ENCODE results near the gene ZNF579. TPM values are rescaled to one million over a fixed set of nuclear protein-coding genes. Genes with fewer than 3 reads are reported as not detected.

Gene ZNF579
- total RNA-seq, 1 donor from 2014 or later, result 10.7 TPM

- intact Hi-C loops (cut with micrococcal nuclease), result loop anchor here (1.0 to 10.0 kb wide), 6 partner anchors 18 to 221 kb away; partner anchors contain the start of genes RPL28, TMEM238, U2AF2 and ZNF579
- H3K36me3 Mint-ChIP-seq (ENCODE audit: low read depth), result peaks cover 29% of the 10 kb centered on the region
- H3K9me3 Mint-ChIP-seq, result no peaks in the 10 kb centered on the region
- H3K27me3 Mint-ChIP-seq (ENCODE audit: low read depth), result no peaks in the 10 kb centered on the region
- peak within 1 kb of the TSS; percentile 95 for H3K4me3 Mint-ChIP-seq (ENCODE audit: low read depth)
- peaks cover 33% of the 10 kb centered on the region for H3K4me1 Mint-ChIP-seq (ENCODE audit: low read depth)
- DNase-seq (ENCODE audit: low spot score), result peak; percentile 63
- peak within 1 kb of the TSS; percentile 93 for H3K27ac Mint-ChIP-seq
These were observed 25.2 kb upstream of the ZNF579 start, which contains the start of gene ZNF865 for GRCh38 chr19:55605637-55606470. Gene ZNF865, plus strand, starts transcription at chr19:55605647. Its CDS starts 7,972 bp downstream, at chr19:55613619.

- peaks cover 34% of the 10 kb centered on the region for H3K4me1 Mint-ChIP-seq (ENCODE audit: low read depth)
- peak; percentile 99 for DNase-seq (ENCODE audit: low spot score)
- H3K4me3 Mint-ChIP-seq (ENCODE audit: low read depth), result peak overlapping the region; percentile 83
- intact Hi-C loops (cut with micrococcal nuclease), result loop anchor here (1.0 to 10.0 kb wide), 5 partner anchors 18 to 220 kb away; partner anchors contain the start of genes RPL28, TMEM238, U2AF2 and ZNF579
- no peaks in the 10 kb centered on the region for H3K27me3 Mint-ChIP-seq (ENCODE audit: low read depth)
- H3K36me3 Mint-ChIP-seq (ENCODE audit: low read depth), result peaks cover 29% of the 10 kb centered on the region
- peak overlapping the region; percentile 93 for H3K27ac Mint-ChIP-seq
- no peaks in the 10 kb centered on the region for H3K9me3 Mint-ChIP-seq
These were observed 24.6 kb upstream of the ZNF579 start for GRCh38 chr19:55605207-55605636.

GRCh38 chr19:55603581-55604292 lies 23.1 kb upstream of the ZNF579 start:
- intact Hi-C loops (cut with micrococcal nuclease), result loop anchor here (2.0 to 10.0 kb wide), 3 partner anchors 17 to 219 kb away; partner anchors contain the start of genes RPL28, TMEM238 and U2AF2
- Mint-ChIP-seq H3K27me3 (ENCODE audit: low read depth) (no peaks in the 10 kb centered on the region), H3K4me3 (ENCODE audit: low read depth) (peak overlapping the region; percentile 83), H3K4me1 (ENCODE audit: low read depth) (peaks cover 34% of the 10 kb centered on the region), H3K36me3 (ENCODE audit: low read depth) (peaks cover 25% of the 10 kb centered on the region), H3K27ac (no peak overlapping the region), H3K9me3 (no peaks in the 10 kb centered on the region)
- DNase-seq (ENCODE audit: low spot score), result no peak

- Mint-ChIP-seq H3K36me3 (ENCODE audit: low read depth) (peaks cover 25% of the 10 kb centered on the region), H3K9me3 (no peaks in the 10 kb centered on the region), H3K27me3 (ENCODE audit: low read depth) (no peaks in the 10 kb centered on the region), H3K27ac (no peak overlapping the region), H3K4me1 (ENCODE audit: low read depth) (peaks cover 37% of the 10 kb centered on the region), H3K4me3 (ENCODE audit: low read depth) (peak overlapping the region; percentile 27)
- intact Hi-C loops (cut with micrococcal nuclease), result loop anchor here (10.0 kb wide), 1 partner anchor 218 kb away; the partner anchor contains the start of genes RPL28 and TMEM238
- no peak for DNase-seq (ENCODE audit: low spot score)
These were observed 22.5 kb upstream of the ZNF579 start for GRCh38 chr19:55603115-55603514.

GRCh38 chr19:55602104-55603001 lies 21.7 kb upstream of the ZNF579 start:
- H3K4me1 Mint-ChIP-seq (ENCODE audit: low read depth), result peaks cover 33% of the 10 kb centered on the region
- H3K4me3 Mint-ChIP-seq (ENCODE audit: low read depth), result peak overlapping the region; percentile 85
- no peaks in the 10 kb centered on the region for H3K9me3 Mint-ChIP-seq
- intact Hi-C loops (cut with micrococcal nuclease), result loop anchor here (10.0 kb wide), 1 partner anchor 218 kb away; the partner anchor contains the start of genes RPL28 and TMEM238
- H3K27me3 Mint-ChIP-seq (ENCODE audit: low read depth), result no peaks in the 10 kb centered on the region
- no peak for DNase-seq (ENCODE audit: low spot score)
- H3K27ac Mint-ChIP-seq, result no peak overlapping the region
- peaks cover 23% of the 10 kb centered on the region for H3K36me3 Mint-ChIP-seq (ENCODE audit: low read depth)

- peak overlapping the region; percentile 85 for H3K4me3 Mint-ChIP-seq (ENCODE audit: low read depth)
- H3K4me1 Mint-ChIP-seq (ENCODE audit: low read depth), result peaks cover 25% of the 10 kb centered on the region
- H3K36me3 Mint-ChIP-seq (ENCODE audit: low read depth), result peaks cover 28% of the 10 kb centered on the region
- no peaks in the 10 kb centered on the region for H3K9me3 Mint-ChIP-seq
- H3K27ac Mint-ChIP-seq, result peak overlapping the region; percentile 82
- intact Hi-C loops (cut with micrococcal nuclease), result loop anchor here (10.0 kb wide), 1 partner anchor 216 kb away; the partner anchor contains the start of genes RPL28 and TMEM238
- H3K27me3 Mint-ChIP-seq (ENCODE audit: low read depth), result no peaks in the 10 kb centered on the region
- DNase-seq (ENCODE audit: low spot score), result no peak
These were observed 20.4 kb upstream of the ZNF579 start for GRCh38 chr19:55601084-55601483.

- Mint-ChIP-seq H3K4me3 (ENCODE audit: low read depth) (peak overlapping the region; percentile 85), H3K27me3 (ENCODE audit: low read depth) (no peaks in the 10 kb centered on the region), H3K4me1 (ENCODE audit: low read depth) (peaks cover 25% of the 10 kb centered on the region), H3K9me3 (no peaks in the 10 kb centered on the region), H3K27ac (peak overlapping the region; percentile 56), H3K36me3 (ENCODE audit: low read depth) (peaks cover 32% of the 10 kb centered on the region)
- DNase-seq (ENCODE audit: low spot score), result no peak
- intact Hi-C loops (cut with micrococcal nuclease), result loop anchor here (10.0 kb wide), 1 partner anchor 216 kb away; the partner anchor contains the start of genes RPL28 and TMEM238
These were observed 20.0 kb upstream of the ZNF579 start for GRCh38 chr19:55600662-55601028.

GRCh38 chr19:55599842-55600661 lies 19.4 kb upstream of the ZNF579 start, which contains the start of gene ZNF524:
Gene ZNF524, plus strand, starts transcription at chr19:55600288. Its CDS starts 1,825 bp downstream, at chr19:55602113.
- Mint-ChIP-seq H3K27me3 (ENCODE audit: low read depth) (no peaks in the 10 kb centered on the region), H3K36me3 (ENCODE audit: low read depth) (peaks cover 38% of the 10 kb centered on the region), H3K27ac (peak within 1 kb of the TSS; percentile 98), H3K4me1 (ENCODE audit: low read depth) (peaks cover 25% of the 10 kb centered on the region), H3K4me3 (ENCODE audit: low read depth) (peak within 1 kb of the TSS; percentile 96), H3K9me3 (no peaks in the 10 kb centered on the region)
- peak; percentile 82 for DNase-seq (ENCODE audit: low spot score)
- intact Hi-C loops (cut with micrococcal nuclease), result loop anchor here (1.0 to 10.0 kb wide), 8 partner anchors 13 to 319 kb away; partner anchors contain the start of genes HSPBP1, KMT5C, RPL28 and TMEM238

- Mint-ChIP-seq H3K36me3 (ENCODE audit: low read depth) (peaks cover 43% of the 10 kb centered on the region), H3K4me1 (ENCODE audit: low read depth) (peaks cover 22% of the 10 kb centered on the region), H3K4me3 (ENCODE audit: low read depth) (peak within 1 kb of the TSS; percentile 96), H3K27me3 (ENCODE audit: low read depth) (no peaks in the 10 kb centered on the region), H3K9me3 (no peaks in the 10 kb centered on the region), H3K27ac (peak within 1 kb of the TSS; percentile 98)
- intact Hi-C loops (cut with micrococcal nuclease), result loop anchor here (1.0 to 2.0 kb wide), 7 partner anchors 12 to 319 kb away; partner anchors contain the start of genes HSPBP1, KMT5C, ZNF579 and ZNF581
- peak; percentile 94 for DNase-seq (ENCODE audit: low spot score)
These were observed 18.8 kb upstream of the ZNF579 start, which contains the start of gene FIZ1 for GRCh38 chr19:55599468-55599841. Gene FIZ1, minus strand, starts transcription at chr19:55599517. Its CDS starts 1,652 bp downstream, at chr19:55597865.

- no peaks in the 10 kb centered on the region for H3K27me3 Mint-ChIP-seq (ENCODE audit: low read depth)
- intact Hi-C loops (cut with micrococcal nuclease), result loop anchor here (1.0 to 2.0 kb wide), 7 partner anchors 12 to 318 kb away; partner anchors contain the start of genes HSPBP1, KMT5C, ZNF579 and ZNF581
- H3K4me1 Mint-ChIP-seq (ENCODE audit: low read depth), result peaks cover 21% of the 10 kb centered on the region
- H3K4me3 Mint-ChIP-seq (ENCODE audit: low read depth), result peak overlapping the region; percentile 96
- H3K27ac Mint-ChIP-seq, result peak overlapping the region; percentile 98
- DNase-seq (ENCODE audit: low spot score), result peak; percentile 94
- peaks cover 45% of the 10 kb centered on the region for H3K36me3 Mint-ChIP-seq (ENCODE audit: low read depth)
- no peaks in the 10 kb centered on the region for H3K9me3 Mint-ChIP-seq
These were observed 18.2 kb upstream of the ZNF579 start for GRCh38 chr19:55598719-55599467.

All from activated T-helper 2 cell treated with anti-CD3 and anti-CD28 coated beads, Interferon-gamma antibody, Interleukin-2, Interleukin-4, amounts not matched to agents 10 μg/mL and 5 μg/mL and 100 μg/mL, durations not matched to agents 14 hours and 24 hours and 36 hours (primary cell).